Nephron progenitor cell (in vitro differentiated cells): ENCODE measurements around the gene STKLD1.

Experiments
- DNase-seq: peaks from one replicate; pipeline ENCODE4 v3.0.0; 2021
- H3K27ac Mint-ChIP-seq: 2 replicates; pipeline ENCODE4 v1.8.0; 2021; ENCODE audit warnings: mild to moderate bottlenecking, moderate library complexity, mixed read lengths
- H3K27me3 Mint-ChIP-seq: 2 replicates; pipeline ENCODE4 v1.8.0; 2021; ENCODE audit warnings: mild to moderate bottlenecking, low read depth, mixed read lengths; ENCODE audit not compliant: poor library complexity
- H3K36me3 Mint-ChIP-seq: 2 replicates; pipeline ENCODE4 v1.8.0; 2021; ENCODE audit warnings: low read depth, mixed read lengths
- H3K4me1 Mint-ChIP-seq: 2 replicates; pipeline ENCODE4 v1.8.0; 2021; ENCODE audit warnings: mixed read lengths
- H3K4me3 Mint-ChIP-seq: 2 replicates; pipeline ENCODE4 v1.8.0; 2021; ENCODE audit warnings: mild to moderate bottlenecking, moderate library complexity, mixed read lengths
- H3K9me3 Mint-ChIP-seq: 2 replicates; pipeline ENCODE4 v1.8.0; 2021; ENCODE audit warnings: mild to moderate bottlenecking, moderate library complexity, mixed read lengths
- TF ChIP-seq, protein P1 (sequence below): fragments of 200-600 bp; sonication (generic); IDR thresholded peaks from 2 replicates; pipeline ENCODE4 v1.5.0; 2021; ENCODE audit warnings: antibody characterized with exemption

Gene STKLD1

DNA sequence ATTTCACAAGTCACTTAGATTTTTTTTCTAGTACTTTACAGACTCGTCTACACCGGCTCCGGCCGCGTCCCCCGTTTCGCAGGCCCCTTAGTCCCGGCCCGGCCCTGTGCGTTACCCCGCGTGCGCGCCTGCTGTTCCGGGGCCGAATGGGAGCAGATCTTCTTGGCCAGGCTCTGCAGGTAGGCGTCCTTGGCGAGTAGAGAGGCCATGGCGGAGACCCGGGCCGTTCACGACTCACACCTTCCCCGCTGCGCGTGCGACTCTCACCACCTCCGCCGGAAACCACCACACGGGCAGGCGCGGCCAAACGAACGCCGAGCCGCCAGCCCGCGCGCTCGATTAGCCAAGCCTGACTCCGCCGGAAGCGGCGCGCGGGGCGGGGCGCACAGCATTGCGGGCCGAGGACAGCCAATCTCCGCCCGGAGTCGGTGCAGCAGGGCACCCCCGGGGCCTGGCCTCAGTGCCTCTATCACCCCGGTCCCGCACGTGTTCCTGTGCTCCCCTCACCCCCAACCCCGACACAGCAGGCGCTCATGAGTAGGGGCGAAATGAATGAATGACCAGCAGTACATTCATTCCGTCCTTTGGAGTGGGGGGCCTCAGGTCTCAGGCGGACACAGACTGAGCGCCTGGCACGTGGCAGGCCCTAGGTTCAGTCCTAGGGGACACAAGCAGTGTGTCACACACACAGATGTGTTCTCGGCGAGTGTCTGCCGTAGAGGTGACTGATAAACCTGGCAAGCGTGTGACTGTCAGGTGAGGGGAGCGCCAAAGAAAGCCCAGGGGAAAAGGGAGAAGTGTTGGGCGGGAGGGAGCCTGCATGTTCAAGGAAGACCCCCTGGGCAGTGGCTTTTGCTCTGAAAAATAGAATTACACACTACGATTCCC is 40.0 kb upstream of the STKLD1 start, which contains the start of gene SURF6:
SURF6 (minus strand) TSS at position 265 of the 888 bp plus-strand sequence; CDS start at position 209, 56 bp downstream.
- Mint-ChIP-seq H3K4me1 (peaks cover 25% of the 10 kb centered on the region), H3K27me3 (no peaks in the 10 kb centered on the region)
- TF ChIP-seq, protein P1, sequence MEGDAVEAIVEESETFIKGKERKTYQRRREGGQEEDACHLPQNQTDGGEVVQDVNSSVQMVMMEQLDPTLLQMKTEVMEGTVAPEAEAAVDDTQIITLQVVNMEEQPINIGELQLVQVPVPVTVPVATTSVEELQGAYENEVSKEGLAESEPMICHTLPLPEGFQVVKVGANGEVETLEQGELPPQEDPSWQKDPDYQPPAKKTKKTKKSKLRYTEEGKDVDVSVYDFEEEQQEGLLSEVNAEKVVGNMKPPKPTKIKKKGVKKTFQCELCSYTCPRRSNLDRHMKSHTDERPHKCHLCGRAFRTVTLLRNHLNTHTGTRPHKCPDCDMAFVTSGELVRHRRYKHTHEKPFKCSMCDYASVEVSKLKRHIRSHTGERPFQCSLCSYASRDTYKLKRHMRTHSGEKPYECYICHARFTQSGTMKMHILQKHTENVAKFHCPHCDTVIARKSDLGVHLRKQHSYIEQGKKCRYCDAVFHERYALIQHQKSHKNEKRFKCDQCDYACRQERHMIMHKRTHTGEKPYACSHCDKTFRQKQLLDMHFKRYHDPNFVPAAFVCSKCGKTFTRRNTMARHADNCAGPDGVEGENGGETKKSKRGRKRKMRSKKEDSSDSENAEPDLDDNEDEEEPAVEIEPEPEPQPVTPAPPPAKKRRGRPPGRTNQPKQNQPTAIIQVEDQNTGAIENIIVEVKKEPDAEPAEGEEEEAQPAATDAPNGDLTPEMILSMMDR, result no peak

DNA sequence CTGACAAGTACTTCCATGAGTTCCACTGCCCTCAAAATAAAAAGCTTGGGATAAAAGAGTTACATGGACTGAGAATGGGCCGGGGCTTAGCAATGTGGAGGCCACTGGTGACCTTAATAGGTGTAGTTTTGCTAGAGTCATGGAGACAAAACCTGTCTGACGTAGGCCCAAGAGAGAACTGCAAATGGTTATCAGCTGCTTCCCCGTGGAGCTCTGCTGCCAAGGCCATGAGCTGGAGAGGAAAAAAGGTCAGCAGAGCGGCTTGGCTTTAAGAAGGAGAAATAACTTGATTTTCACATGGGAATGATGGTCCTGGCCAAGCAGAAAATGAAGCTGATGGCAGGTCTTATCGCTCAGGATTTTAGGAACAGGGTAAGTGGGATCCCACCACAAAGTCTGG is 36.5 kb upstream of the STKLD1 start:
- H3K4me1 Mint-ChIP-seq, result peaks cover 25% of the 10 kb centered on the region
- H3K4me3 Mint-ChIP-seq, result no peak overlapping the region
- H3K9me3 Mint-ChIP-seq, result no peaks in the 10 kb centered on the region

More for the DNA sequence above, 40.0 kb upstream of the STKLD1 start, which contains the start of gene SURF6:
- peak within 1 kb of the TSS; percentile 95 for H3K27ac Mint-ChIP-seq
- H3K4me3 Mint-ChIP-seq, result peak within 1 kb of the TSS; percentile 97
- peaks cover 58% of the 10 kb centered on the region for H3K36me3 Mint-ChIP-seq
- no peaks in the 10 kb centered on the region for H3K9me3 Mint-ChIP-seq
- peak; percentile 91 for DNase-seq

DNA sequence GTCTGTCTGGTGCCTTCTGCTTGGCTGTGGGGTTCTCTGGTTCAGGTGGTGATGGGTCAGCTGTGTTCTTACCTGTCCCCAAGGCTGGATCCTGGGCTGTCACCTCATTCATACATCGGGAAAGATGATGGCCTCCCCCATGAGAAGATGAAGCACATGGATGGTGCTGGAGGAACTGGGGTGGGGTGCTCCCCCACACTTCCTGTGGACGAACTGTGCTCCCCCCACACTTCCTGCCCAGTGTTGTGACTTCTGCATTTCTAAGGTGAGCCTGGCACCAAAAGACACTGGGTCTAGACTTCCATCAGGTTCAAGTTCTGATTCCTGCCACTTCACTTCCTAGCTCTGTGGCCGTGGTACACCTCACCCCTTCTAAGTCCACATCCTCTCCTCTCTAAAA is 35.9 kb upstream of the STKLD1 start:
- TF ChIP-seq, protein P1, result no peak
- Mint-ChIP-seq H3K36me3 (peaks cover 32% of the 10 kb centered on the region), H3K4me1 (peaks cover 19% of the 10 kb centered on the region), H3K9me3 (no peaks in the 10 kb centered on the region), H3K27me3 (no peaks in the 10 kb centered on the region), H3K4me3 (no peak overlapping the region), H3K27ac (no peak overlapping the region)
- no peak for DNase-seq

More for the DNA sequence above, 36.5 kb upstream of the STKLD1 start:
- DNase-seq, result no peak
- TF ChIP-seq, protein P1, result no peak
- H3K27ac Mint-ChIP-seq, result no peak overlapping the region
- peaks cover 31% of the 10 kb centered on the region for H3K36me3 Mint-ChIP-seq
- no peaks in the 10 kb centered on the region for H3K27me3 Mint-ChIP-seq

DNA sequence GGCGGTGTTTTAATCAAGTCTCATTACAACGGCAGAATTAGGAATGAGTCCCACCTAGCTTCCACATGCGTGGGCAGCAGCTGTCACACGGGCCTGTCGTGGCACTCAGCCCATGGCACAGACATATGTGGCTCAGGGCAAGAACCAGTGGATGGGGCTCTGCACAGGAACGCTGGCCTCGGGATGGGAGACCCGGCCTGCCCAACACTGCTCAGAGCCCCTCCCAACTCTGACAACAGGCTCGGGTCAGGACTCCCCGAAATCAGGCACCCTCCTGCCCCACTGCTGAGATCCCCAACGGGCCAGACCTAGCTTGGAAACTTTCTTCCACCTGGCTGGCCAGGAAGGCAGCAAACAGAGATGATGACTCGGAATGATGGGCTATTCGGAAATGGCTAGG is 35.2 kb upstream of the STKLD1 start:
- H3K27me3 Mint-ChIP-seq, result no peaks in the 10 kb centered on the region
- DNase-seq, result no peak
- TF ChIP-seq, protein P1, result no peak
- peaks cover 13% of the 10 kb centered on the region for H3K4me1 Mint-ChIP-seq
- H3K36me3 Mint-ChIP-seq, result peaks cover 30% of the 10 kb centered on the region
- no peak overlapping the region for H3K27ac Mint-ChIP-seq
- H3K4me3 Mint-ChIP-seq, result no peak overlapping the region
- no peaks in the 10 kb centered on the region for H3K9me3 Mint-ChIP-seq

DNA sequence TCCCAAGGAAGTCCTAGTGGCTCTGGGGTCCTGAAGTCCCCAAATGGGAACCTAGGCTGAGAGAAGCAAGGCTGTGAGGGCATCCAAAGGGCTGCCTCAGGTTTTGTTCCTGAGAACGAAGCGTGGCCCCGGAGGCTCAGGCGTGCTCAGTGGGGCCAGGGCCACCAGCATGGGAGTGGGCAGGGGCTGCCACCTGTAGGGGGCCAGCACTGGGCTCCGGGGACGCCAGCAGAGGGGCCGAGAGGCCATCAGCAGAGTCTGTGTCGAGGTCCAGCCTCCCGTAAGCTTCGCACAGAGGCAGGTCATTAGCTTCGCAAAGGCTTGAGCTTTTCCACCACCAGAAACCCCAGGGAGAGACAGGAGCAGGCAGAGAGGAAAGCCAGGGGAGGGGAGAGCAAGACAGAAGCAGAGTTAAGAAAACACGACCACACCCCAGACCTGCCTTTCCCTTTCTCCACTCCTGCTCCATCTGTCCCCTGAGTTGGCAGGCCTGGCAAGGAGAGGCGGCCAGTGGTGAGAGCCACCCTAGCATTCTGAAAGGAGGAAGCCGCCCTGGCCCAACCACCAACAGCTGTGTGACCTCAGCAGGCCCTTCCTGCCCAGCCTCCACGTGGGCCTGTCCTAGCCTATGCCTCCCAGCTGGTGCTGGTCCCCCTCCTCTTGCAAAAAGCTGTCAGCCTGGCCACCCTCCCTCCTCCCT is 34.6 kb upstream of the STKLD1 start:
- peaks cover 36% of the 10 kb centered on the region for H3K36me3 Mint-ChIP-seq
- DNase-seq, result no peak
- no peaks in the 10 kb centered on the region for H3K9me3 Mint-ChIP-seq
- TF ChIP-seq, protein P1, result no peak
- no peak overlapping the region for H3K27ac Mint-ChIP-seq
- no peaks in the 10 kb centered on the region for H3K27me3 Mint-ChIP-seq
- no peak overlapping the region for H3K4me3 Mint-ChIP-seq
- H3K4me1 Mint-ChIP-seq, result peaks cover 14% of the 10 kb centered on the region
